Cardiac fibroblast (primary cell): ENCODE results near the gene YJU2.

Experiments
- DNase-seq, 2 donors: peaks; one replicate each; pipeline versions ENCODE4 v3.0.0 to v3.0.0-alpha.2; 2010; ENCODE audit warnings: low read depth in 2 of 2
- H3K4me3 ChIP-seq, 2 donors: replicated peaks in 1 of 2; 1 replicate in 1 of 2; 2 replicates in 1 of 2; pipeline ENCODE4 v1.5.1; 2011; ENCODE audit warnings: low read depth in 2 of 2, low read length in 2 of 2, mild to moderate bottlenecking in 2 of 2, moderate library complexity in 1 of 2
- TF ChIP-seq, protein P1 (sequence below): IDR thresholded peaks from one replicate; pipeline ENCODE4 v1.5.1; 2011; ENCODE audit warnings: low read depth, mild to moderate bottlenecking, low read length, inconsistent platforms

Gene YJU2

DNA sequence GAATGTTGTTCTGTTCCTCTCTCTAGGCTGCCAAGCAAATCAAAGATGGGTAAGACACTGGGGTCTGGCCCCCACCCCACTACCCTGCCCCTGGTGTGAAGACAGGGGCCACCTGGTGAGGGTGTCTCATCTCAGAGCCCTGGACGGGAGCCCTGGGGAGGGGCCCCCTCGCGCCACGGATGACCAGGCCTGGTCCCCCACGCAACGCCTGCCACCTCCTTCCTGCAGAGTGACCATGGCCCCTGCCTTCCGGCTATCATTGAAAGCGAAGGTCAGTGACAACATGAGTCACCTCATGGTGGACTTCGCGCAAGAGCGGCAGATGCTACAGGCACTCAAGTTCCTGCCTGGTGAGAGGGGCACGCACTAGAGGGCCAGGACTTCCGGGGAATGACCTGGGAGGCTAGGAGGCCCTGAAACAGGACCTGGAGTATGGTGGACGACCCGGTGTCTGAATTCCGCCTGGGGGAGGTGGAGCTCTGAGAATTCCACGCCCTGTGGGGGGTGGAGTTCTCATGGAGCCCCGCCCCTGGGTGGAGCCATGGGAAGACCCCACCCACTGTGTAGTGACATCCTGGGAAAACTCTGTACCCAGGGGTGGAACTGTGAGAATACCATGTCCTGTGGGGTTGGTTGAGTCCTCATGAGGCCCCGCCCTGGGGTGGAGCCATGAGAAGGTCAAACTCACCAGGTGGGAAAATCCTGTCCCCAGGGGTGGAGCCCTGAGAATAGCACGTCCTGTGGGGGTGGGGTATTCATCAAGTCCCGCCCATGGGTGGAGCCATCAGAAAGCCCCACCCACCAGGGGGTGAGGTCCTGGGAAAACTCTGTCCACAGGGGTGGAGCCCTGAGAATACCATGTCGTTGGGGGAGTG lies 63.6 kb downstream of the YJU2 start:
- peak in 1 of 2 donors; percentile 10 for DNase-seq

DNA sequence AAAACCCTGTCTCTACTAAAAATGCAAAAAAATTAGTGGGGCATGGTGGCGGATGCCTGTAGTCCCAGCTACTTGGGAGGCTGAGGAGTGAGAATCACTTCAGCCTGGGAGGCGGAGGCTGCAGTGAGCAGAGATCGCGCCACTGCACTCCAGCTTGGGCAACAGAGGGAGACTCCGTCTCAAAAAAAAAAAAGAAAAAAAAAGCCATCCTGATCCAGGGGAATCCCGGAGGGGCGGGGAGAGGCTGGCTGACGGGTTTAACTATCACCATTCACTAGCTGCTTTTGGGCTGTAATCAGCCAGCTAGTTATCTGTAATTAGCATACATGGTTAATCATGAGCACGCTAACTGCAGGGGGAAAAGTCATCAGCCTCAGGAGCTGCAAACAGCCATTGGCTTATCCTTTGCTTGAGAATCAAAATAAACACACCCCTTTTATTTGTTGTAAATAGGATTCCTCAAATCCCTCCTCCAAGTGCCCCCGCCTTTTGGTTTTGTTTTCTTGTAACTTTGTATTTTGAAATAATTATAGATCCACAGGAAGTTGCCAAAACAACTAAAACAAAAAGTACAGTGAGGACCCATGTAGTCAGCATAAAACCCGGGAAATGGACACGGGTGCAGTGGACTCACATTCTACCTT lies 67.1 kb downstream of the YJU2 start:
- DNase-seq = peak in 1 of 2 donors; percentile 28
- H3K4me3 ChIP-seq = no peak overlapping the region

More for the DNA sequence above, 63.6 kb downstream of the YJU2 start:
- TF ChIP-seq, protein P1, sequence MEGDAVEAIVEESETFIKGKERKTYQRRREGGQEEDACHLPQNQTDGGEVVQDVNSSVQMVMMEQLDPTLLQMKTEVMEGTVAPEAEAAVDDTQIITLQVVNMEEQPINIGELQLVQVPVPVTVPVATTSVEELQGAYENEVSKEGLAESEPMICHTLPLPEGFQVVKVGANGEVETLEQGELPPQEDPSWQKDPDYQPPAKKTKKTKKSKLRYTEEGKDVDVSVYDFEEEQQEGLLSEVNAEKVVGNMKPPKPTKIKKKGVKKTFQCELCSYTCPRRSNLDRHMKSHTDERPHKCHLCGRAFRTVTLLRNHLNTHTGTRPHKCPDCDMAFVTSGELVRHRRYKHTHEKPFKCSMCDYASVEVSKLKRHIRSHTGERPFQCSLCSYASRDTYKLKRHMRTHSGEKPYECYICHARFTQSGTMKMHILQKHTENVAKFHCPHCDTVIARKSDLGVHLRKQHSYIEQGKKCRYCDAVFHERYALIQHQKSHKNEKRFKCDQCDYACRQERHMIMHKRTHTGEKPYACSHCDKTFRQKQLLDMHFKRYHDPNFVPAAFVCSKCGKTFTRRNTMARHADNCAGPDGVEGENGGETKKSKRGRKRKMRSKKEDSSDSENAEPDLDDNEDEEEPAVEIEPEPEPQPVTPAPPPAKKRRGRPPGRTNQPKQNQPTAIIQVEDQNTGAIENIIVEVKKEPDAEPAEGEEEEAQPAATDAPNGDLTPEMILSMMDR = no peak
- H3K4me3 ChIP-seq = no peak overlapping the region

DNA sequence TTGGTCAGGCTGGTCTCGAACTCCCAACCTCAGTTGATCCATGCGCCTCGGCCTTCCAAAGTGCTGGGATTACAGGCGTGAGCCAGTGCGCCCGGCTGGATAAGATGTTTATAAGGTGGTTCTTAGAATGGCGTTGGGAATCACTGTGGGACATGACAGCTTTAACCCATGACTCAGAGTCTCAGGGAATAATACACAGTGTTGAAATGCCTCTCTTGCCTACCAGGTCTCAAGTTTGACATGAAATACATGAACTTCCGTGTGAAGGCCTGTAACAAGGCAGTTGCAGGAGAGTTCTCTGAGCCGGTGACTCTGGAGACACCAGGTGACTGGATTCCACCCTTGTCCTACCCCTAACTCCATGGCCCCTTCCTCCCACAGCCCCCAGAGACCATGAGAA lies 70.1 kb downstream of the YJU2 start:
- peak in 1 of 2 donors; percentile 22 for DNase-seq
- TF ChIP-seq, protein P1 = no peak
- H3K4me3 ChIP-seq = no peak overlapping the region

More for the DNA sequence above, 67.1 kb downstream of the YJU2 start:
- TF ChIP-seq, protein P1 = no peak

DNA sequence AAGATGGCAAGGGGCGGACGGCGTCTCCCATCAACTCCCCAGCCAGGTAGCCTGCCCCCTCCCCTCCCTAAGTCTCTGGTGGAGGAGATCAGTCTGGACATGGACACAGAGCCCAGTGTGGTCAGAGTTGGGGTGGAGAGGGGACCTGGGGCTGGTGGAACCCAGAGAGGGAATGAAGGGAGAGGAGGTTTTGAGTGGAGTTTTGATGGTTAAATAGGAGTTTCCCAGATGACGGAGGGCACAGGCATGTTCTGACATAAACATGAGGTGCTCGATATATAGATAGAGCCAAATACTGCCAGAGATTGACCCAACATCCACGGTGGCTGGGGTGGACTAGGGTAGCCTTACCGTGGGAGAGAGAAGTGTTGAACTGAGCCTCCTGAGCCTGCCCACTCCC lies 71.6 kb downstream of the YJU2 start:
- H3K4me3 ChIP-seq = no peak overlapping the region
- TF ChIP-seq, protein P1 = no peak
- no peak for DNase-seq
